ENCODE data around the gene CCM2L.

CCM2L gene

DNA sequence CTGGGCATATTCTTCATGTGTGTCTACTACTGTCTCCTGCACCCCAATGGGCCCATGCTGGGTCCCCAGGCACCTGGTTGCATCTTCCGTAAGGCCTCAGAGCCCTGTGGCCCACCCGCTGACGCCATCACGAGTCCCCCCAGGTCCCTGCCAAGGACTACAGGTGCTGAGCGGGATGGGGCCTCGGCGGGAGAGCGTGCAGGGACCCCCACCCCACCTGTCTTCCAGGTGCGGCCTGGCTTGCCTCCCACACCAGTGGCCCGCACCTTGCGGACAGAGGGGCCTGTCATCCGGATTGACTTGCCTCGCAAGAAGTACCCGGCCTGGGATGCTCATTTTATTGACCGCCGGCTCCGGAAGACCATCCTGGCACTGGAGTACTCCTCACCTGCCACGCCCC is 13.2 kb upstream of the CCM2L start:
- no peak for DNase-seq (ENCODE audit: low read depth)

DNA sequence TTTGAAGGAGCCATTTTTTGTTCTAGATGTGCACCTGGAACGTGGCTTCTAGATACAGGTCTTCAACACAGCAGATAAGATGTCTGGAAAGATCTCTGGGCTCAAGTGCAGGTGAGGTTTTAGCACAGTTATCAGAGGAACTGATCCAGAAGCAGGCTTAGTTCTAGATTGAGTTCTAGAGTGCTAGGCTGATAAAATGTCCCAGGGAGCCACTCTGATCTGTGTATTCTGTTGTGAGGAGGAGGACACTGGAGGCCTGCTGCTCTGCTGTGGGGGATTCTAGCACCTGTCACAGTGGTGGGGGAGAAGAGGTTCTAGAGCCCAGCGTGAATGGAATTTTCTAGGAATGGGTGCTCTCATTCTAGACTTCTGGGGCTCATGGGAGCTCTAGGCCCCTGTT is 12.0 kb upstream of the CCM2L start:
- no peak for DNase-seq (ENCODE audit: low read depth)

GRCh38 chr20:32003325-32003724 is 6.9 kb upstream of the CCM2L start:
- DNase-seq (ENCODE audit: low read depth), result no peak

GRCh38 chr20:32004963-32005362 is 5.3 kb upstream of the CCM2L start:
- no peak for DNase-seq (ENCODE audit: low read depth)

DNA sequence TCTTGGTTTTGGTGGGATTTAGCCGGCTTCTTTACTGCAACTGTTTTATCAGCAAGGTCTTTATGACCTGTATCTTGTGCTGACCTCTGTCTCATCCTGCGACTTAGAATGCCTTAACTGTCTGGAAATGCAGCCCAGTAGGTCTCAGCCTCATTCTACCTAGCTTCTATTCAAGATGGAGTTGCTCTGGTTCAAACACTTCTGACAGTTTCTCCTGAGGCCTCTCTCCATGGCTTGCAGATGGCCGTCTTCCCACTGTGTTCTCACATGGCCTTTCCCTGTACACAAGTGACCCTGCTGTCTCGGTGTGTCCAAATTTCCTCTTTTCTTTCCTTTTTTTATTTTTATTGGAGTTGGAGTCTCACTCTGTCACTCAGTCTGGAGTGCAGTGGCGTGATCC is 4.2 kb upstream of the CCM2L start:
- no peak for DNase-seq (ENCODE audit: low read depth)

- no peak for DNase-seq (ENCODE audit: low read depth)
These were observed 3.1 kb upstream of the CCM2L start for GRCh38 chr20:32006841-32007786.

DNA sequence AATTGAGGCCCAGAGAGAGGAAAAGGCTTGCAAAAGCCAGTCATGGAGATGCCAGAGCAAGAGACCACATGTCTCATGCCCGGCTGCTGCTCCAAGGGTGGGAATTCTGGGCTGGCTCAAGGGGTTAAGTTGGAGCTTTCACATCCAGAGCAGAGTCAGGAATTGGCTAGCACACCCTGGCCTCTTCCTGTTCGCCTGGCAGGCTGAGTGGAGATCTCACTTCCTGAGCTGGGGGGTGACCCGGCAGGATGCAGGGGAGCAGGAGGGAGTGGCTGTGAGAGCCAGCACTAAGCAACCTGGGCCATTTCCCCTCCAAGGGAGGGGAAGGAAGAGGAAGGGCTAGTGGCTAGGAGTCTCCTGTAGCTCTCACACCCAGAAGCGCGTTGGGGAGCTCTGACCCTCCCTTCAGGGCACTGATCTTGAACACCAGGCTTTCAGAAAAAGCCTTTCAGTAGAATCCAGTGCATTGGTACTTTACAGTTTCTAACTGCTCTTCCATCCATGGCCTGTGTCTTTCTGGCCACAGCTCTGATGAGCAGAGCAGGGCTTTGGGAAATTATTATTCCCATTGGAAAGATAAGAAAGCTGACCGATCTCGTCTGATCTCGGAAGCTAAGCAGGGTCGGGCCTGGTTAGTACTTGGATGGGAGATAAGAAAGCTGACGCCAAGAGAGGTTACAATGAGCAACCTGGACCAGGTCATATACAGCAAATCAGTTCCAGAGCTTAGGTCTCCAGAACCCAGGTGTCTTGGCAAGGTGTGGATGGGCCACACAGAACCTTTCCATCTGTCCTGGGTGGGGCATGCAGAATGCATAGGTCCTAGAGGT is 2.2 kb upstream of the CCM2L start:
- DNase-seq (ENCODE audit: low read depth), result no peak

DNA sequence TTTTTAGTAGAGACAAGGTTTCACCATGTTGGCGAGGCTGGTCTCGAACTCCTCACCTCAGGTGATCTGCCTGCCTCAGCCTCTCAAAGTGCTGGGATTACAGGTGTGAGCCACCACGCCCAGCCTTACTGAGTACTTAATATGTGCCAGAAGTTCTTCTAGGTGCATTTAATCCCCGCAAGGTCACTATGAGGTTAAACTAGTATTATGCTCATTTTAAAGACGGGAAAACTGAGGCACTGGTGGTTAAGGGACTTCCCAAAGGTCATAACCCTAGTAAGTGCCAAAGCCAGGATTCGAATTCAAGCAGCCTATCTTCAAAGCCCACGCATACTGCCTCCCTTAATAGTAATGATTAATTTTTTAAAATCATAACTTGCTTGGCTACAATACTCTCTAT is 674 bp upstream of the CCM2L start:
- DNase-seq (ENCODE audit: low read depth), result no peak

DNA sequence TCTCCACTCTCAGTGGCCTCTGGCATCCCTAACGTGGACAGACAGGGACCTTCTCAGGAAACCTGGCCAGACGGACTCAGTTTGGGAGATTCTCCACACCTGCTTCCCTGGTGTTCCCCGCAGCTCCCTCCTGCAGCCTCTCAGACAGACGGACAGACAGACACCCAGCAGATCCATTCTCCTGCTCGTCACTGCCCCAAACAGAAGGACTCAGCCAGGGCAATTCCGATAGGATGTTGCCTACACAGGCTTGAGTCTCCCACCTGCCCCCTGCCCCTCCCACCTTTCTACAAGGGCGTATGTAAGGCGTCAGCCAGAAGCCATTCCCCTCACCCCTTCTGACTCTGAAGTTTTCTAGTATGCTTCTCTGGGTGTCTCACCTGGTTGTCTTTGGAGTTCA is 428 bp downstream of the CCM2L start:
- no peak for DNase-seq (ENCODE audit: low read depth)

GRCh38 chr20:32012159-32012688 is 2.0 kb downstream of the CCM2L start:
- DNase-seq (ENCODE audit: low read depth), result no peak

DNA sequence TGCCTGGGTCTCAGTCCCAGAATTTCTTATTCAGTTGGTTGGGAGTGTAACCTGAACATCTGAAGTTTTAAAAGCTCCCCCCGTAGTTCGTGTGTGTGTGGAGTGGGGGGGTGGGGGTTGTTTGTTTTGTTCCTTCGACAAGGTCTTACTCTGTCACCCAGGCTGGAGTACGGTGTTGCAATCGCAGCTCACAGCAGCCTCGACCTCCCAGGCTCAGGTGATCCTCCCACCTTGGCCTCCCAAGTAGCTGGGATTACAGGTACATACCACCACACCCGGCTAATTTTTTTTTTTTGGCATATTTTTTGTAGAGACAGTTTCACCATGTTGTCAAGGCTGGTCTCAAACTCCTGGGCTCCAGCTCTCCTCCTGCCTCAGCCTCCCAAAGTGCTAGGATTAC is 3.1 kb downstream of the CCM2L start:
- DNase-seq (ENCODE audit: low read depth), result no peak

- peak; percentile 27 for DNase-seq (ENCODE audit: low read depth)
These were observed 7.5 kb downstream of the CCM2L start for GRCh38 chr20:32017711-32018251.

DNA sequence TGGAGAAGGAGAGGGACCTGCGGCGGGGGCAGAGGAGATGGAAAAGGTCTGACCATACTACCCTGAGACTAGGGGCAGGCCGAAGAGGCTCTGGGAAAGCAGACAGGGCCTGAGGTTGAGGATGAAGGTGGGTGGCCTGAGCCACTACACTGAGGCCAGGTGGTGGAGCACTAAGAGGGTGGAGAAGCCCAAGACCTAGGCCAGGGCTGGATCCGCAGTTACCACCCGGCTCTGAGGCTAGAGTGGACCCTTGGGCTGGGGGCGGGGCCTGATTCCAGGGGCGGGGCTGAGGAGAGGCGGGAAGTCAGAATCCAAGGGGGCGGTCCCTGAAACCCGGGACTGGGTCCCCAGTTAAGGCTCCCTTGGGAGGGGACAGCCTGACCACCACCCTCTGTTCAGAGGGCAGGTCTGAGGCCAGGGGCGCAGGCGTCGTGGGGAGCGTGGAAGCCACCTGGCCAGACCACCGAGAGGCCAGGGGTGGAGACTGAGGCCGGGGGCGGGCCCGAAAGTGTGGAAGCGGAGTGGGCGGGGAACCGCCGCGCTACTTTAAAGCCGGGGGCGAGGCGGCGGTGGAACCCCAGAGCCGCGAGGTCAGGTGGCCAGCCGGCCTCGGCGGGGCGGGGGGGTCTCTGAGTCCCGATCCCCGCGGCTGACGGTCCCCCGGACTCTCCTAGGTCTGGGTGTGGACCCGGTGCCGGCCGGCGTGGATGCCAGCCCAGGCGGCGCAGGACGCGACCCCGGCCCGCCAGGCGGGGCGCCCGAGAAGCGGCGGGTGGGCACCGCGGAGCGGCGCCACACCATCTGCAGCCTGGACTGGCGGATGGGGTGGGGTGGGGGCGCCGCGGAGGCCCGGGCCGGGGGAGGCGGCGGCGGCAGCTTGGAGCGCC is 8.3 kb downstream of the CCM2L start:
- peak; percentile 16 for DNase-seq (ENCODE audit: low read depth)

DNA sequence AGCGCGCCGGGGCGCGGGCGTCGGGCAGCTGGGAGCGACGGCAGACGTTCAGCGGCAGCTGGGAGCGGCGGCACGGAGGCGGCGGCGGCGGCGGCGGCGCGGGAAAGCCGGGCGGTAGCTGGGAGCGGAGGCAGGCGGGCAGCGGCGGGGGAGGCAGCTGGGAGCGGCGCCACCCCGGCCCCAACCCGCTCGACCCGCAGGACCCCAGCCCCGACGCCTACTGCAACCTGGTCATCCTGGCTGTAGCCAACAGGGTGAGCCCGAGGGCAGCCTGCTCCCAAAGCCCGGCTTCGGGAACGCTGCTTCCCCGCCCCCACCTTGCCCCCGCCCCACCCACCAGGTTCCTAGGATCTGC is 8.9 kb downstream of the CCM2L start:
- DNase-seq (ENCODE audit: low read depth), result no peak

GRCh38 chr20:32019563-32020463 is 9.6 kb downstream of the CCM2L start:
- DNase-seq (ENCODE audit: low read depth), result no peak

- DNase-seq (ENCODE audit: low read depth), result no peak
These were observed 10.9 kb downstream of the CCM2L start for GRCh38 chr20:32021091-32021490.

- no peak for DNase-seq (ENCODE audit: low read depth)
These were observed 14.6 kb downstream of the CCM2L start for GRCh38 chr20:32024683-32025295.

GRCh38 chr20:32027643-32028042 is 17.4 kb downstream of the CCM2L start:
- no peak for DNase-seq (ENCODE audit: low read depth)

DNA sequence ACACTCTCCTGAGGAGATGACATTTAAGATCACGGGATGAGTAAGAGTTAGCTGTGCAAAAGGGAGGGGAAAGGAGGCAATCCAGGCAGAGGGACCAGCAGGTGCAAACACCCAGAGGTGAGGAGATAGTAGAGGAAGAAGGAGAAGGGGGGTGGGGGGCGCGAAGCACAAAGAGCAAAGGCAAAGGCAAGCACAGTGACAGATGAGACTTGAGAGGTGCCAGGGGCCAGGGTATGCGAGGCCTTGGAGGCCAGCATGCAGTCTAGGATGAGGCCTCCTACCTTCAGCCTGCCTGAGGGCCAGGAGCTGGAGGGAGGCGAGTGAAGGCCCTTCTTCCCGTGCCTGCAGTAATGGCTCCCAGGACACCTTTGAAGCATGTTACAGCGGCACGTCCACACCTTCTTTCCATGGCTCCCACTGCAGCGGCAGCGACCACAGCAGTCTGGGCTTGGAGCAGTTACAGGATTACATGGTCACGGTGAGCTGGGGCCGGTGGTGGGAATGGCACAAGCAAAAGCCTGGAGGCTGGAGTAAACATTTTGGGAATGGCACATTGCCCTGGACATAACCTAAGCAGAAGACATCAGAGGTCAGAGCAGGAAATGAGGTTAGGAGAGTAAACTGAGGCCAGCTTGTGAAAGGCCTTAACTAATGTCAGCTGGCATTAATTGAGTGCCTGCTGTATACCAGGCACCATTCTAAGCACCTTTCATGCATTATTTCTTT is 18.6 kb downstream of the CCM2L start:
- no peak for DNase-seq (ENCODE audit: low read depth)

All from stimulated activated CD4-positive, alpha-beta T cell treated with anti-CD3 and anti-CD28 coated beads, Interleukin-2, amount 100 ng/mL, for 4 hours (primary cell).